ENCODE data around the gene CCM2.

The CCM2 gene

GRCh38 chr7:44969049-44969700 lies 30.8 kb upstream of the CCM2 start:
- DNase-seq: no peak

- no peak for DNase-seq
Observed at GRCh38 chr7:44969701-44970522, 30.1 kb upstream of the CCM2 start.

- no peak for DNase-seq
Observed at GRCh38 chr7:44970523-44971051, 29.4 kb upstream of the CCM2 start.

- no peak for DNase-seq
Observed at GRCh38 chr7:44971188-44971901, 28.7 kb upstream of the CCM2 start.

DNA sequence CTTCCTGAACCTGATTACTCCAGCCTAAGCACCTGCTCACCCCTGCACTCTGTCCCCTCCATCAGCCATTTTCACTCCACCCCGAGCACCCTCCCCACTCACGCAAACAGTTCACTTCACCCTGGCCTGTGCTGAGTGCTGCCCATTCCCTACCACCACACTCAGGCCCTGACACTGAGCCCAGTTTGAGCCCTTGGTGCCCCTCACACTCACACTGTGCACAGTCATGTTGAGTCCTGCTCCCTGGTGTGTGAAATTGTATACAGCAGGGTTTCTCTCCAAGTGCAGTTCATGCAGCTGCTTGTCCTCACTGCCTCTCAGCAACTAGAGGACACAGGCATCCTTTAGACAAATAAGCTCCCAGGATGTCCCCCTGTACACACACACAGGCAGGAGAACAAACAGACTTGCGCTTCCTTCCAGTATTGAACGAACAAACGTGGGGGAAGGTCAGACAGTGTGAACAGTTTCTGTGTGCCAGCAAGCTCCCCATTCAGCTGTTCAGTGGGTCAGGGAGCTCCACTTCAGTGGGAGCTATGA lies 28.0 kb upstream of the CCM2 start:
- no peak for DNase-seq

DNA sequence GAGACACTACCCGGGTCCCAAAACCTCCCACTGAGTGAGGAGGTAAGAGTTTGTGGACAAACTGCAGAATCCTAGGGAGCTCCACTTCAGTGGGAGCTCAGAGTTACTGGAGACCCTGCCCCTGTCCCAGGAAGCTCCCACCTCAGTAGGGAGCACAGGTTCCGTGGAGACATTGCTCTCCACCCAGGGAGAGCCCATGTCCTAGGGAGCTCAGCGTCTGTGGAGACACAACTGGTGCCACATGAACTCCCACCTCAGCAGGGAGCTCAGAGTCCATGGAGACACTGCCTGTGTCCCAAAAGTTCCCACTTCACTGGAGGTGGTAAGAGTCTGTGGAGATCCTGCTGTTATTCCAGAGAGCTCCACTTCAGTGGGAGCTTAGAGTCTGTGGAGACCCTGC lies 27.4 kb upstream of the CCM2 start:
- DNase-seq: no peak

DNA sequence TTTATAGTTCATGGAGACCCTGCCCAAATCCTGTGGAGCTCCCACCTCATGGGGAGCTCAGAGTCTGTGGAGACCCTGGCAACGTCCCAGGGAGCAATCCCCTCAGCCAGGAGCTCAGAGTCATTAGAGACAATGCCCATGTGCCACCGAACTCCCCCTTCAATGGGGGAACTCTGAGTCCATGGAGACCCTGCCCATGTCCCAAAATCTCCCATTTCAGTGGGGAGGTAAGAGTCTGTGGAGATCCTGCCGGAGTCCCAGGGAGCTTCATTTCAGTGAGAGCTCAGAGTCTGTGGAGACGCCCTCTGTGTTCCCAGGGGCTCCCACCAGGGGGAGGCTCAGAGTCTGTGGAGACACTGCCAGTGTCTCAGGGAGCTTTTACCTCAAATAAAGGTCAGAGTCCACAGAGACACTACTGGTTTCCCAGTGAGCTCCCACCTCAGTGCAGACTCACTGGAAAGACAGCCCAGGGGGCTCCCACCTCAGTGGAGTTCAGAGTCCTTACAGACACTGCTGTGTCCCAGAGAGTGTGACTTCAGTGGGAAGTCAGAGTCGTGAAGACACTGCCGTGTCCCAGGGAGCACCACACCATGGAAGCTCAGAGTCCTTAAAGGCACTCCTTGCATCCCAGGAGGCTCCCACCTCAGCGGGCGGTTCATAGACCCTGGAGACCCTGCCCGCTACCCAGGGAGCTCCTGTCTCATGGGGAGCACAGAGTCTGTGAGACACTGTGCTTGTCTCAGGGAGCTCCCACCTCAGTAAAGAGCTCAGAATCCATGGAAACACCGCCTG lies 26.2 kb upstream of the CCM2 start:
- DNase-seq: no peak

DNA sequence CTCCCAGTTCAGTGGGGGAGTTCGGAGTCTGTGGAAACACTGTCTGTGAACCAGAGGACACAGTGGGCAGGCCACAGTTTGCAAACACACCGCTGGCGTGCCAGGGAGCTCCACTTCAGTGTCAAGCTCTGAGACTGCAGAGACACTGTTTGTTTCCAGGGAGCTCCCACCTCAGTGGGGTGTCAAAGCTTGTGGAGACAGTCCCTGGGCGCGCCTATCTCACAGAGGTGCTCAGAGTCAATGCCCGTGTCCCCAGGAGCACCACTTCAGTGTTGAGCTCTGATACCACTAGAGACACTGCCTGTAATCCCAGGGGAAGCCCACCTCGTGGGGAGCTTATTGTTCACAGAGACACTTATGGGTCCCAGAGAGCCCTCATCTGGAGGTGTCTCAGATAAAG lies 25.5 kb upstream of the CCM2 start:
- no peak for DNase-seq

- no peak for DNase-seq
Observed at GRCh38 chr7:44975331-44976039, 24.5 kb upstream of the CCM2 start.

DNA sequence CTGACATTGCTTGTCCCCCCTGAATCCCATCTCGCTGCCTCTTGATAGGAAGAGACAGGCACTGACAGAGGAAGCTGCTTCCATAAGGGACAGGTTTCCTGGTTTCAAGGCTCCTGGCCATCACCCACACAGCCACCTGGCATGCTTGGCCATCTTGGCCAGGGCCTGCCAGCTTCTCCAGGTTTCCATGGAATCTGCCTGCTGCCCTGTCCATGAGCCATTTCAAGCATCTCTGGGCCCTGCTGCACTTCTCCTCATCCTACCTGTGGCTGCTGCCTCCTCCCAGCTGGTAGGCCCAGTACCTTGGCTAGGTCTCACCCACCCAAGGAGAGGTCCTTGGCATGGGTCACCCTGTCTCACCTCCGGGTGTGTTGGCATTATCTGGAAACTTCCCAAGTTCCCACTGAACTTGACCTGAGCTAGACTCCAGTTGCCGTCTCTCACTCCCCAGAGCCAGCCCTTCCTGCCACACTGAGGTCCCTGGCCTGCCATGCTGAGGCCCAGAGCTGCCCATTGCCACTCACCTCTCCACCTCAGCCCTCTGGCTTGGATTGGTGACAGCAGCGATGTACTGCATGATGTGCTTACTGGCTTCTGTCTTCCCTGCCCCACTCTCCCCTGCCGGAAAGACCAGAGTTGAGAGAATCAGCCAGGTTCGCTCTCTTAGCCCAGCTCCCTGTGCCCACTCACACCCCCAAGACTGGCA lies 23.8 kb upstream of the CCM2 start:
- no peak for DNase-seq

DNA sequence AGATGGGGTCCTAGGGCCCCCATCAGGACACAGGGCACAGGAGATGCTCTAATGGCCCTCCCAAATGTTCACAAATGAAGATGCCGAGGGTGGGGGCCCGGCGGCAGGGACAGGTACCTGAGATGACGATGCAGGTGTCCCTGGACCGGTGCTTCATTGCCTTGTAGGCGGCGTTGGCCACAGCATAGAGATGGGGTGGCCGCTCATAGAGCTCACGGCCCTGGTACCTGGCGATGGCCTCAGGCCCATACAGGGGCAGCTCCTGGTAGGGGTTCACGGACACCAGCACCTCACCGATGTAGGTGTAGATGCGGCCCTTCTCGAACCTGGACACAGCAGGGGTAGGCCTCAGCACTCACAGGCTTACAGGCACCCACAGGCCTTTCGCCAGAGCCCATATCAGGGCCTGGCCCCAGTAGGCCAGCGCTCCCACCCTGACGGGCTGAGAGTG lies 23.2 kb upstream of the CCM2 start:
- DNase-seq: no peak

- no peak for DNase-seq
Observed at GRCh38 chr7:44977304-44977958, 22.6 kb upstream of the CCM2 start.

DNA sequence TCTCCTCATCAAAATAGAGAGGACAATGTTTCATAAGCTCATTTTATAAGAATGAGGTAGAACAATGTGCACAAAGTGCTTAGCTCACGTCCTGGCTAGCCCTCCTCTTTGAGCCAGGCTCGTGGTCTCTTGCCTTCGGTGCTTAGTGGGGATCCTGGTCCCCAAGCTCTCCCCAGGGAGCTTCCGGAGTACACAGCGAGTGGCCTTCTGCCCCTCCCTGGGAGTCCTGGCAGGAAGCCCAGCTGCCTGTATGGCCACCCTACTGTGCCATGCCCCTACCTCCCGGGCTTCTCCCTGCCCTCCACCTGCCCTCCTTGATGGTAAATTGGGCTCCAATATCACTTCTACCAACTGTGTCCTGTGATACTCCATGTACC lies 22.1 kb upstream of the CCM2 start:
- DNase-seq: no peak

GRCh38 chr7:44978511-44979366 lies 21.3 kb upstream of the CCM2 start, which contains the start of gene MYO1G:
Gene MYO1G (minus strand): TSS chr7:44979015. CDS start chr7:44978961, 54 bp downstream.
- no peak for DNase-seq

DNA sequence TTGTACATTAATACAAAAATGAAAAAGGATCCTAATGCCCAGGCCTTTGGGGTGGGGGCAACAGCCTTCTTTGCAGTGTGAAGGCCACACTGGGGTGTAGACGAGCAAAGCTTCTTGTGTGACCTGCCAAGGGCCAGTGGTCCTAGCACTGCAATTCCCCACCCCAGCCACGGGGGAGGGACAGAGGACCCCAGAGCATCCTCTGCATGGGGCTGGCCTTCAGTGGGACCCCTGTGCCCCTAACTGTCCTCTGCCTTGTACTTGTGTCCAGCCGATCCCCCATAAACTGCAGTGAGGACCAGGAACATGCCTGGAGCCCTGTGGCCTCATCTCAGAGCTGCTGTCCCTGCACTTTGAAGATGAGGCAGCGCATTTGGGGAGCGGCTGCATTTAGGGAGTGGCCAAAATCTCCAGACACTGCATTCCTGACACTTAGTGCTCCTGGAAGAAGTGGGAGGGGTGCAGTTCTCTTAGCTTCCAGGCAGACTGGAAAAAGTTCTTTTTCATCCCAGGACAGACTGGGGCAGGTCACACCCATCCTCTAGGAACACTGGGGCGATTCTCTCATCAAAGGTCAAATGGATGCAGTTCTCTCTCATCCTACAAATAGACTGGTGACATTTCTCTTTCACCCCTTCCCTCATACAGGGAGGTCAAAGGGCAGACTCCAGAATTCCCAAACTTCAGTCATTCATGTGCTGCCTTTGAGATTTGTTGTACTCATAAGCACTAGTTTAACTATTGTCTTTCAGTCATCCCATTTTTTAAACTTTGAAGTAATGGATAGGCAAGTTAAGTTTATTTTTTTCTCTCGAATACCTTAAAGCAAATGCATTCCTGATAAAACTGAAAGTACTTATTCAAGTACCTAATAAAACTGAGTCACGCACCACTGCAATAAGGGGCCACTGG lies 20.3 kb upstream of the CCM2 start:
- no peak for DNase-seq

- DNase-seq: no peak
Observed at GRCh38 chr7:44980393-44981034, 19.5 kb upstream of the CCM2 start.

DNA sequence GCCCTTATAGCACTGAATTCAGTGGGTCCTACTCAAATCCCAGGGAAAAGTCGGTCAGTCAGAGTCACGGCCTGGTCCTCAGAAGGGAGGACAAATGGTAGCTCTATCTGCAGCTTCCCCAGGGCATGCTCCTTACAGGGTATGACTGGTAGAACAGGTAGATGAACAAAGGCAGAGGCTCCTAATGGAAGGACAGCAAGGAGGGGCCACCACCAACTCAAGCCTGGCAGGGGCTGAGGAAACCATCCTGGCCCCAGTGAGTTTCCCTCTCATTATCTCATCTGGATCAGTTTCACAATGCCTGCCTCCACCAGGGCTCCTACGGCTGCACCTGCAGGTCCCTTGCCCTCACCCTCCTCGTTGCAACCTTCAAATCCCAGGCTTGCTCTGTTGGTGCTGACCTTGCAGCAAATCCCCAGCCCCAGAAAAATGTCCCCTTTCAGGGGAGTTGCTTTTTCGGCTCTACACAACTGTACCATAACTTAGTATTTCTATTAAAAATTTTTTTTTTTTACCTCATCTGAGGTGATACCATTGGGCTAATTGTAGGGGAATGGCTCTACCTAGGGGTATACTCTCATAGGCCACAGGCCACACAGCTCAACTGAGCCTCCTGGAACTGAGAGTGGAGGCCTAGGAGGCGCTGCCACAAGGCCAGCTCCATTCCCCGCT lies 18.8 kb upstream of the CCM2 start:
- DNase-seq: no peak

Measured in NCI-H1930 (cell line).